H1 (cell line): ENCODE data around the gene TPST2. TPM values are rescaled to one million over a fixed set of nuclear protein-coding genes. Genes with fewer than 3 reads are reported as not detected.

ENCODE experiments used
- CTCF ChIA-PET: fragments of 300-600 bp; sonication (Branson Sonifier 250); formaldehyde crosslinking; loops from one replicate; lab custom pipeline; 2021; ENCODE audit not compliant: partially characterized antibody; lab: Charles Lee
- POLR2A ChIA-PET: fragments of 300-600 bp; sonication (Branson Sonifier 250); formaldehyde crosslinking; loops from one replicate; lab custom pipeline; 2021; ENCODE audit warnings: inconsistent platforms; ENCODE audit not compliant: partially characterized antibody; lab: Charles Lee
- DNase-seq, 2 experiments: peaks; one replicate each; pipeline versions ENCODE4 v3.0.0 to v3.0.0-alpha.2; 2010 to 2022; ENCODE audit warnings: low spot score in 2 of 2, low read depth in 1 of 2, mixed read lengths in 1 of 2
- FAIRE-seq: peaks from 2 replicates; lab custom pipeline; 2011; peaks lifted over from hg19 to GRCh38; lab: Jason Lieb, UNC
- H2AFZ ChIP-seq: 2 replicates; pipeline ENCODE4 v1.8.1; 2012; ENCODE audit warnings: low read length, inconsistent platforms
- H2AK5ac ChIP-seq: 2 replicates; pipeline ENCODE4 v1.6.1; 2013; ENCODE audit warnings: low read depth, low read length
- H2BK120ac ChIP-seq: replicated peaks from 2 replicates; pipeline ENCODE3; 2013; ENCODE audit warnings: low read depth, low read length, inconsistent platforms
- H2BK12ac ChIP-seq: 2 replicates; pipeline ENCODE4 v1.6.1; 2013; ENCODE audit warnings: low read depth, low read length
- H2BK15ac ChIP-seq: 2 replicates; pipeline ENCODE4 v1.6.1; 2013; ENCODE audit warnings: low read length
- H2BK20ac ChIP-seq: 2 replicates; pipeline ENCODE4 v1.6.1; 2013; ENCODE audit warnings: low read length
- H2BK5ac ChIP-seq: 2 replicates; pipeline ENCODE4 v1.6.1; 2013; ENCODE audit warnings: low read depth, low read length
- H3K14ac ChIP-seq: 2 replicates; pipeline ENCODE4 v1.6.1; 2013; ENCODE audit warnings: inconsistent platforms; ENCODE audit not compliant: insufficient read length
- H3K18ac ChIP-seq: 2 replicates; pipeline ENCODE4 v1.6.1; 2013; ENCODE audit warnings: low read length; ENCODE audit errors: extremely low read depth
- H3K23ac ChIP-seq: 2 replicates; pipeline ENCODE4 v1.6.1; 2013; ENCODE audit warnings: inconsistent platforms; ENCODE audit not compliant: insufficient read length
- H3K23me2 ChIP-seq: 2 replicates; pipeline ENCODE4 v1.6.1; 2013; ENCODE audit warnings: low read depth, low read length
- H3K27ac ChIP-seq: 2 replicates; pipeline ENCODE4 v1.6.1; 2011; ENCODE audit warnings: low read depth, low read length, inconsistent platforms
- H3K27me3 ChIP-seq, 4 experiments: replicated peaks in 1 of 4; 1 replicate in 1 of 4; 2 replicates in 3 of 4; pipeline versions ENCODE4 v1.6.1 to v1.8.1; 2011 to 2013; ENCODE audit warnings: low read length in 3 of 4, mild to moderate bottlenecking in 3 of 4, inconsistent platforms in 2 of 4, mixed read lengths in 2 of 4, moderate library complexity in 1 of 4; ENCODE audit not compliant: control insufficient read depth in 3 of 4, insufficient read depth in 3 of 4; ENCODE audit errors: extremely low read depth in 1 of 4
- H3K36me3 ChIP-seq, 4 experiments: 2 replicates each; pipeline versions ENCODE4 v1.6.1 to v1.8.1; 2011 to 2013; ENCODE audit warnings: mild to moderate bottlenecking in 4 of 4, low read length in 3 of 4, moderate library complexity in 2 of 4, control low read depth in 1 of 4, inconsistent platforms in 1 of 4; ENCODE audit not compliant: insufficient read depth in 4 of 4, control insufficient read depth in 2 of 4
- H3K4ac ChIP-seq: replicated peaks from 2 replicates; pipeline ENCODE3; 2013; ENCODE audit warnings: low read length, low read depth, mixed read lengths, inconsistent platforms; ENCODE audit not compliant: insufficient read length
- H3K4me1 ChIP-seq, 4 experiments: replicated peaks in 1 of 4; 1 replicate in 1 of 4; 2 replicates in 3 of 4; pipeline versions ENCODE4 v1.6.1 to v1.8.1; 2011 to 2013; ENCODE audit warnings: low read length in 3 of 4, inconsistent platforms in 2 of 4, mixed read lengths in 1 of 4; ENCODE audit not compliant: insufficient read depth in 4 of 4, control insufficient read depth in 3 of 4
- H3K4me2 ChIP-seq, 2 experiments: 2 replicates each; pipeline versions ENCODE4 v1.6.1 to v1.8.1; 2011 to 2013; ENCODE audit warnings: low read depth in 2 of 2, low read length in 2 of 2, control low read depth in 1 of 2, inconsistent platforms in 1 of 2, mild to moderate bottlenecking in 1 of 2; ENCODE audit not compliant: insufficient read depth in 1 of 2
- H3K4me3 ChIP-seq, 4 experiments: fragments of 200-600, 300-600 bp in 1 of 4; sonication (generic), shearing (Covaris generic), sonication (Bioruptor Twin) in 1 of 4; 2 replicates each; pipeline versions ENCODE4 v1.5.1 to v1.8.1; 2011 to 2016; ENCODE audit warnings: low read length in 4 of 4, low read depth in 3 of 4, control low read depth in 2 of 4, inconsistent platforms in 2 of 4, mild to moderate bottlenecking in 2 of 4, mixed read lengths in 1 of 4, moderate library complexity in 1 of 4; ENCODE audit not compliant: insufficient read depth in 2 of 4; ENCODE audit errors: extremely low read depth in 1 of 4
- H3K56ac ChIP-seq: replicated peaks from 2 replicates; pipeline ENCODE3; 2013; ENCODE audit warnings: low read depth, mild to moderate bottlenecking, mixed read lengths, low read length, inconsistent platforms; ENCODE audit not compliant: insufficient read length
- H3K79me1 ChIP-seq: 2 replicates; pipeline ENCODE4 v1.6.1; 2013; ENCODE audit warnings: low read depth, low read length, control low read depth
- H3K79me2 ChIP-seq, 2 experiments: 2 replicates each; pipeline versions ENCODE4 v1.6.1 to v1.8.1; 2012 to 2013; ENCODE audit warnings: low read length in 2 of 2, mild to moderate bottlenecking in 2 of 2, inconsistent platforms in 1 of 2; ENCODE audit not compliant: insufficient read depth in 2 of 2, control insufficient read depth in 1 of 2
- H3K9ac ChIP-seq, 4 experiments: replicated peaks in 1 of 4; 1 replicate in 1 of 4; 2 replicates in 3 of 4; pipeline versions ENCODE4 v1.6.1 to v1.8.1; 2011 to 2013; ENCODE audit warnings: low read depth in 3 of 4, low read length in 3 of 4, control low read depth in 2 of 4, mild to moderate bottlenecking in 2 of 4, moderate library complexity in 2 of 4, inconsistent platforms in 1 of 4; ENCODE audit errors: extremely low read depth in 1 of 4
- H3K9me3 ChIP-seq, 2 experiments: 2 replicates each; pipeline versions ENCODE4 v1.6.1 to v1.8.1; 2012 to 2013; ENCODE audit warnings: mild to moderate bottlenecking in 2 of 2, moderate library complexity in 2 of 2, control low read depth in 1 of 2, inconsistent platforms in 1 of 2, low read depth in 1 of 2, low read length in 1 of 2, mixed read lengths in 1 of 2; ENCODE audit not compliant: insufficient read depth in 2 of 2
- H4K20me1 ChIP-seq, 2 experiments: replicated peaks in 1 of 2; 2 replicates each; pipeline versions ENCODE3 to v1.8.1; 2011 to 2013; ENCODE audit warnings: inconsistent platforms in 2 of 2, low read length in 2 of 2, mild to moderate bottlenecking in 1 of 2; ENCODE audit not compliant: insufficient read depth in 2 of 2, control insufficient read depth in 1 of 2
- H4K5ac ChIP-seq: 2 replicates; pipeline ENCODE4 v1.6.1; 2013; ENCODE audit warnings: low read length, low read depth, mixed read lengths, inconsistent platforms; ENCODE audit not compliant: insufficient read length
- H4K8ac ChIP-seq: 2 replicates; pipeline ENCODE4 v1.8.0; 2013; ENCODE audit warnings: mild to moderate bottlenecking, moderate library complexity, low read length, inconsistent platforms; ENCODE audit not compliant: insufficient read depth; ENCODE audit errors: extremely low read depth
- H4K91ac ChIP-seq: replicated peaks from 2 replicates; pipeline ENCODE3; 2013; ENCODE audit warnings: low read length, mixed read lengths, inconsistent platforms; ENCODE audit not compliant: insufficient read length
- ATF2 ChIP-seq: IDR thresholded peaks from 2 replicates; pipeline ENCODE4 v1.6.1; 2012; ENCODE audit warnings: low read length, inconsistent platforms
- CBX5 ChIP-seq: fragments of 300-800, 300-1000 bp; sonication (generic); IDR thresholded peaks from 2 replicates; pipeline ENCODE4 v1.7.1; 2016; ENCODE audit warnings: antibody characterized with exemption, low read length, low read depth
- NRF1 ChIP-seq: IDR thresholded peaks from 2 replicates; pipeline ENCODE4 v1.6.1; 2011; ENCODE audit warnings: mild to moderate bottlenecking, low read depth, low read length, improper control_type of control experiment
- RAD21 ChIP-seq, 2 experiments: IDR thresholded peaks in 1 of 2; conservative IDR thresholded peaks in 1 of 2; 2 replicates each; pipeline ENCODE4 v1.6.1; 2011; ENCODE audit warnings: low read depth in 2 of 2, low read length in 2 of 2, improper control_type of control experiment in 1 of 2, inconsistent platforms in 1 of 2, mild to moderate bottlenecking in 1 of 2, moderate library complexity in 1 of 2
- SAP30 ChIP-seq: fragments of 300-600 bp; sonication (generic); IDR thresholded peaks from 2 replicates; pipeline ENCODE4 v1.7.1; 2012; ENCODE audit warnings: low read length, moderate library complexity, mild to moderate bottlenecking, inconsistent platforms; ENCODE audit not compliant: insufficient read depth, insufficient replicate concordance
- SIRT6 ChIP-seq: IDR thresholded peaks from one replicate; pipeline ENCODE4 v1.7.1; 2012; ENCODE audit warnings: low read length, inconsistent platforms
- SIX5 ChIP-seq: IDR thresholded peaks from 2 replicates; pipeline ENCODE4 v1.6.1; 2011; ENCODE audit warnings: mild to moderate bottlenecking, low read depth, low read length
- SP4 ChIP-seq: IDR thresholded peaks from 2 replicates; pipeline ENCODE4 v1.6.1; 2012; ENCODE audit warnings: low read length, inconsistent platforms
- TAF7 ChIP-seq: optimal IDR thresholded peaks from 2 replicates; pipeline ENCODE3; 2011; ENCODE audit warnings: low read depth, mild to moderate bottlenecking, inconsistent platforms, low read length, moderate library complexity, borderline replicate concordance
- YY1 ChIP-seq: IDR thresholded peaks from 2 replicates; pipeline ENCODE4 v1.6.1; 2011; ENCODE audit warnings: low read depth, mild to moderate bottlenecking, low read length
- WGBS, 2 experiments: shearing (Covaris generic) in 1 of 2; methylation state at CpG; one replicate each; pipeline versions ENCODE4 v1.1.6 to v1.1.7; 2013 to 2015; ENCODE audit warnings: low lambda C conversion rate in 2 of 2, mixed read lengths in 2 of 2, inconsistent platforms in 1 of 2, low coverage in 1 of 2, missing lambda C conversion rate in 1 of 2; ENCODE audit not compliant: insufficient replicate concordance in 2 of 2, insufficient coverage in 1 of 2, insufficient read length in 1 of 2; ENCODE audit errors: extremely low coverage in 1 of 2, missing lambda C conversion rate in 1 of 2; 5-methylcytosine and 5-hydroxymethylcytosine counted together
- polyA plus RNA-seq, 7 experiments: library from polyadenylated mRNA; depleted of rRNA in 3 of 7; stranded (reverse) in 5 of 7; unstranded in 2 of 7; fragments of >200 nt in 5 of 7; fragments of 200-250 nt in 2 of 7; gene quantifications; 1 replicate in 5 of 7; 2 replicates in 1 of 7; 4 replicates in 1 of 7; pipeline versions ENCODE4 v1.2.1 to v1.2.3, GENCODE V29; 2011 to 2013; ENCODE audit warnings: missing spikeins in 2 of 7, mixed read lengths in 2 of 7
- total RNA-seq: library from RNA; stranded (reverse); fragmentation: NEBNext Ultra II Directional; extraction: Animal tissue kit (Norgen Biotek cat#: 25700); gene quantifications from 2 replicates; pipeline ENCODE4 v1.2.1, GENCODE V29; 2021

The TPST2 gene
- total and polyA plus RNA-seq, 2 of the 8 experiments (the other 6 are each of a cell fraction or from before 2014, with no cell fraction given) = 58.8 to 143 TPM

- peaks cover 0 to 5% (median 3%) of the 10 kb centered on the region in 4 experiments; a peak in 3 of 7 replicates for H3K4me1 ChIP-seq
- no peak overlapping the region for H4K5ac ChIP-seq
- no peak overlapping the region for H3K23ac ChIP-seq
- no peak overlapping the region; a peak in 1 of 4 replicates for H3K4me2 ChIP-seq
- no peak overlapping the region for H2BK12ac ChIP-seq
- H3K9ac ChIP-seq = no peak overlapping the region
- H4K20me1 ChIP-seq = no peaks in the 10 kb centered on the region
- DNase-seq = no peak
- no peak overlapping the region for H4K91ac ChIP-seq
- no peak overlapping the region for H2BK20ac ChIP-seq
- H3K79me1 ChIP-seq = no peaks in the 10 kb centered on the region; the same call in 1 of the 2 replicates
- H3K79me2 ChIP-seq = peaks cover 4 to 19% of the 10 kb centered on the region in 2 experiments
- no peak overlapping the region for H2BK15ac ChIP-seq
- no peak overlapping the region for H3K4me3 ChIP-seq
- H3K36me3 ChIP-seq = peaks cover 2 to 6% (median 5%) of the 10 kb centered on the region in 4 experiments; a peak in 4 of 8 replicates
- H2BK120ac ChIP-seq = no peak overlapping the region
- no peak overlapping the region for H3K14ac ChIP-seq
- ChIA-PET CTCF (interaction anchor here (0.6 to 1.8 kb wide), 3 partner anchors 23 to 599 kb away, joined by 3 to 5 read pairs (median 3); no protein-coding TSS in a partner anchor), POLR2A (interaction anchor here (0.7 to 2.3 kb wide), 6 partner anchors 11 to 158 kb away, joined by 3 to 9 read pairs (median 4); partner anchors contain the start of genes HPS4 and SRRD)
- H3K18ac ChIP-seq = no peak overlapping the region
- H2AFZ ChIP-seq = no peak overlapping the region
- no peak overlapping the region for H2BK5ac ChIP-seq
- no peak overlapping the region for H3K4ac ChIP-seq
- FAIRE-seq = no peak
- H3K27ac ChIP-seq = no peak overlapping the region
- H3K9me3 ChIP-seq = no peaks in the 10 kb centered on the region
- H4K8ac ChIP-seq = no peak overlapping the region
- WGBS, 2 experiments = 92% methylated on average over 12 of the region's 12 CpGs; no CpG with 5 or more reads in 1 of the 2 experiments
- no peak overlapping the region for H2AK5ac ChIP-seq
- peaks cover 6% of the 10 kb centered on the region; the same call in 1 of the 2 replicates for H3K23me2 ChIP-seq
- H3K56ac ChIP-seq = no peak overlapping the region
- no peaks in the 10 kb centered on the region for H3K27me3 ChIP-seq
- no peak for TF ChIP-seq SIX5
- TF ChIP-seq SP4 = no peak
- no peak for TF ChIP-seq SIRT6
- TF ChIP-seq RAD21 (IDR thresholded peaks at IDR 0.05 in 1 of 2, conservative IDR thresholded peaks at IDR 0.05 in 1 of 2; ENCODE audit: low read depth in 2 of 2, low read length in 2 of 2) = no peak
- TF ChIP-seq ATF2 = no peak
- no peak for TF ChIP-seq SAP30
- no peak for TF ChIP-seq CBX5
- TF ChIP-seq NRF1 = no peak
- TF ChIP-seq YY1 = no peak
- no peak for TF ChIP-seq TAF7
Measured at GRCh38 chr22:26514419-26515161, 75.3 kb downstream of the TPST2 start.
